Left ventricle myocardium inferior (tissue), 1 donor: Measurements from ENCODE around the gene EEFSEC. TPM values are rescaled to one million over a fixed set of nuclear protein-coding genes. Genes with fewer than 3 reads are reported as not detected.

Source experiments
- DNase-seq: peaks from one replicate; pipeline ENCODE4 v3.0.0-alpha.2; 2020
- H3K27ac ChIP-seq: fragments of 200-600 bp; replicated peaks from 2 replicates; pipeline ENCODE4 v1.8.0; 2021
- H3K27me3 ChIP-seq: fragments of 200-600 bp; 2 replicates; pipeline ENCODE4 v1.8.0; 2021; ENCODE audit warnings: low read depth
- H3K36me3 ChIP-seq: fragments of 200-600 bp; 2 replicates; pipeline ENCODE4 v1.8.0; 2021
- H3K4me1 ChIP-seq: fragments of 200-600 bp; 2 replicates; pipeline ENCODE4 v1.8.0; 2021
- H3K4me3 ChIP-seq: fragments of 200-600 bp; 2 replicates; pipeline ENCODE4 v1.8.0; 2021; ENCODE audit warnings: mild to moderate bottlenecking, moderate library complexity
- H3K9me3 ChIP-seq: fragments of 200-600 bp; replicated peaks from 2 replicates; pipeline ENCODE4 v1.8.0; 2021
- intact Hi-C: fragments of 100-400 bp; cut with micrococcal nuclease; formaldehyde crosslinking; loops from one replicate; pipeline ENCODE4 v1.11.0; 2022
- total RNA-seq: library from RNA; stranded (reverse); fragmentation: NEBNext Ultra II Directional; extraction: Animal tissue kit (Norgen Biotek cat#: 25700); gene quantifications from one replicate; pipeline ENCODE4 v1.2.1, GENCODE V29; 2021
- TF ChIP-seq, protein P1 (sequence below): fragments of 200-600 bp; IDR thresholded peaks from 2 replicates; pipeline ENCODE4 v1.8.0; 2021; ENCODE audit warnings: antibody characterized with exemption, mild to moderate bottlenecking, borderline replicate concordance
- donor health status: DM: no; HTN: yes; CAD: no; lungs with severe emphysema.

EEFSEC gene
- total RNA-seq, 1 donor from 2014 or later: 23.7 TPM

DNA sequence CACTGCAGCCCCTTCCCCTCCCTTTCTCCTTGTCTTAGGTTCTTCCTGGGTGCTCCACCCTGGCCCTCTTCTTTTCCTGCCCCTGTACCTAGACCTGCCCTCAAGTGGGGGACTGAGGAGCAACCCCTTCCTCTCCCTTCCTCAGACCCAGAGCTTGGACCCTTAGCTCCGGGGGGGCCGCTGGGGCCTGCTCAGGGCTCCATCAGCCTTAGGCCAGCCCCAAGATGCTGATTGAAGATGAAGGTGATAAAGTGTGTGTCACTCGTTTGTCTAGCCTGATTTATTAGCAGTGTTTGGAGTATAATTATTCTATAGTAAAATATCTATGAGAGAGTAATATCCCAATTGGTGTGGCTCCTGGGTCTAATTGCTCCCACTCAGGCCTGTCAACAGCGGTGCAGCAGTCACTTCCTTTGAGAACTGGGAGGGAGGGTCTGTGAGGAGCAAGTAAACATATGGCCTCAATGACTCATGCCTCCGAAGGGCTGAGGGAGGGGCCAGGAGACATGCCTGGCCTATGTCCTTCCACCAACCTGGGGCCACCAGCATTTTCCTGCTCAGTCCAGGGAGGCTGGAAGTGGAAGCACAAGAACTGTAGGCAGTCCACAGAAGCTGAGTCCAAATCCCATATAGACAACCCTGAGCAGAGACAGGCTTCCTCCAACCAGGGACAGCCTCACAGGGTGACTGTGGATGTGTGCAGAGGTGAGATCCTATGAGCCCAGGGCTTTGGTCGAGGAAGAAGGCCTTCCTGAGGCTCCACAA, 190.2 kb downstream of the EEFSEC start:
- no peak for DNase-seq
- H3K9me3 ChIP-seq: no peaks in the 10 kb centered on the region

DNA sequence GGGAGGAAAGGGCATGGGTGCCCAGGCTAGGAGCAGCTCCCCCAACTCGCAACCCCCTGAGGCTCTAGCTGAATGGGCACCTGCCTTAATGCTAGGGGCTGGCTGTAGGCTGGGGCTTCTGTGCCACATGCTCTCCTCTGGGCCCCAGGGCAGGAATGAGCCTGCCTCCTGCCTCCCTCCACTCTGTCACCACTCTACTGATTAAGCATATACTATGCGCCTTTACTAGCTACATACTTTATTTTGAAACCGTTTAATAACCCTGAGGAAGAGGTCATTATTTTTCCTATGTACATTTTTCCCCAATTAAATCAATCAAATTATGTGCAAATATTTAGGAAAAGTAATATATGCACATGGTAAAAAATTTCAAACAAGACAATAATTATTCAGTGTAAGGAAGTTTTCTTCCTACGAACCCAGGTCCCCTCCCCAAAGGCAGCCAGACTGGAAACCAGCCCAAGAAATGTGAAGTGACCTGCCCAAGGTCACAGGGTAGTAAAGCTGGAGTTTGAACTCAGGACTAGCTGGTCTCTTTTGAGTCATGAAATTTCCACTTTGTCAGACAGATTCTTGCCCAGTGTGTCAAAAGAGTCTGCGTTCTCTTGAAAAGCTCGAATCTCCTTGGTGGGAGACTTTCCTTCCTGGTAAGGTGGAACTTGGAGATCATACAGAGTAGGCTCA, 190.9 kb downstream of the EEFSEC start:
- Histone ChIP-seq H3K27me3 (no peaks in the 10 kb centered on the region), H3K4me1 (peaks cover 17% of the 10 kb centered on the region), H3K36me3 (peaks cover 16% of the 10 kb centered on the region), H3K4me3 (no peak overlapping the region), H3K27ac (no peak overlapping the region), H3K9me3 (no peaks in the 10 kb centered on the region)
- intact Hi-C loops: no loop called here
- TF ChIP-seq, protein P1, sequence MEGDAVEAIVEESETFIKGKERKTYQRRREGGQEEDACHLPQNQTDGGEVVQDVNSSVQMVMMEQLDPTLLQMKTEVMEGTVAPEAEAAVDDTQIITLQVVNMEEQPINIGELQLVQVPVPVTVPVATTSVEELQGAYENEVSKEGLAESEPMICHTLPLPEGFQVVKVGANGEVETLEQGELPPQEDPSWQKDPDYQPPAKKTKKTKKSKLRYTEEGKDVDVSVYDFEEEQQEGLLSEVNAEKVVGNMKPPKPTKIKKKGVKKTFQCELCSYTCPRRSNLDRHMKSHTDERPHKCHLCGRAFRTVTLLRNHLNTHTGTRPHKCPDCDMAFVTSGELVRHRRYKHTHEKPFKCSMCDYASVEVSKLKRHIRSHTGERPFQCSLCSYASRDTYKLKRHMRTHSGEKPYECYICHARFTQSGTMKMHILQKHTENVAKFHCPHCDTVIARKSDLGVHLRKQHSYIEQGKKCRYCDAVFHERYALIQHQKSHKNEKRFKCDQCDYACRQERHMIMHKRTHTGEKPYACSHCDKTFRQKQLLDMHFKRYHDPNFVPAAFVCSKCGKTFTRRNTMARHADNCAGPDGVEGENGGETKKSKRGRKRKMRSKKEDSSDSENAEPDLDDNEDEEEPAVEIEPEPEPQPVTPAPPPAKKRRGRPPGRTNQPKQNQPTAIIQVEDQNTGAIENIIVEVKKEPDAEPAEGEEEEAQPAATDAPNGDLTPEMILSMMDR: no peak
- no peak for DNase-seq

More for the DNA sequence above, 190.2 kb downstream of the EEFSEC start:
- peaks cover 16% of the 10 kb centered on the region for H3K36me3 ChIP-seq
- intact Hi-C loops: no loop called here
- no peak overlapping the region for H3K4me3 ChIP-seq
- peaks cover 25% of the 10 kb centered on the region for H3K4me1 ChIP-seq
- H3K27ac ChIP-seq: no peak overlapping the region
- TF ChIP-seq, protein P1: no peak
- no peaks in the 10 kb centered on the region for H3K27me3 ChIP-seq

DNA sequence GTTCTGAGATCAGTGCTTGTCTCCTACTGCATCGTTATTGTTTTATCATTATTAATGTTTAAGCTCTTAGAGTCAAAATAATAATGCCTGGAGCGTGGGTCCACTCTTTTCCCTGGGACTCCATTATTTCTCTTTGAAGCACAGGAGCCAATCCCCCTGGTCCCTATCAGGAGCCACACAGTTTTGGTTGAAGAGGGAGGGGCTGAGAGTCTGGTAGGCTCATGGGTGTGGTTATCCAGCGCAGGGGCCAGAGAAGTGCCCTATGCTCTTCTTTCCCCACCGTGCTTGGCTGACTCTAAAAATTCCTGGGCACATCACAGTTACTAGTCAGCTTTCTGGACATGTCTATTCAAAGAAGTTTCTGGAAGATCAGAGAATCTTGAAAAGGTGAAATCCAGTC, 191.9 kb downstream of the EEFSEC start:
- Histone ChIP-seq H3K4me3 (no peak overlapping the region), H3K27ac (no peak overlapping the region), H3K4me1 (peaks cover 9% of the 10 kb centered on the region), H3K36me3 (peaks cover 16% of the 10 kb centered on the region), H3K27me3 (no peaks in the 10 kb centered on the region), H3K9me3 (no peaks in the 10 kb centered on the region)
- intact Hi-C loops: no loop called here
- DNase-seq: no peak
- TF ChIP-seq, protein P1: no peak

DNA sequence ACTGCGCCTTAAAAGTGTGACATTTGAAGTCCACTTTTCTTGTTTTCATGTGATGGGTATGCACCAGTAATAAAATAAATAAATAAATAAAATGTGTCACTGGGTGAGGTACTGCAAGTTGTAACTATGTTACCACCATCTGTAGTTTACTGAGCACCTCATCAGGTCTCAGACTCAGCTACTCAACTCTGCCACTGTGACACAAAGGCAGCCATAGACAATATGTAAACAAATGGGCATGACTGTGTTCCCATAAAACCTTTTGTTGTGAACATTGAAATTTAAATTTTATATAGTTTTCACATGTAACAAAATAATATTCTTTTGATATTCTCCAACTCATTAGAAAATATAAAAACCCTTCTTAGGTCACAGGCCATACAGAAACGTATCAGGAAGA, 193.3 kb downstream of the EEFSEC start:
- TF ChIP-seq, protein P1: no peak
- Histone ChIP-seq H3K27ac (no peak overlapping the region), H3K9me3 (no peaks in the 10 kb centered on the region), H3K4me3 (no peak overlapping the region), H3K4me1 (peaks cover 9% of the 10 kb centered on the region), H3K27me3 (no peaks in the 10 kb centered on the region), H3K36me3 (peaks cover 11% of the 10 kb centered on the region)
- intact Hi-C loops: no loop called here
- no peak for DNase-seq

DNA sequence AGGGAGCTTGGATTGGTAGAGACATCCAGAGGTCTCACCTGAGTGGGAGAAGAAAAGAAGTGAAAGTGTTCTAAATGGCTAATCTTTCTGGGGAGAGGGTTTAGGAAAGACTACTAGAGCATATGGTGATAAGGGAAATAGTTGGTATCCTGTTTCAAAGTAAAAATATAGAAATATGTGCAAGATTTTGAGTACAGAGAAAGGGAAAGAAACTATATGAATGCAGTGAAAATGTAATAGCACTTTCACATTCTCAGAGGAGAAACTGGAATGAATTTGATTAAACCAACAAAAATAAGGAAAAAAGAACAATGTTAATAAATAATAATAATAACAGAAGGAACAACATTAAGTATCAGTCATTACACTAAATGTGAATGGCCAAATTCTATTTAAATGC, 194.0 kb downstream of the EEFSEC start:
- no peak overlapping the region for H3K27ac ChIP-seq
- intact Hi-C loops: no loop called here
- H3K36me3 ChIP-seq: peaks cover 6% of the 10 kb centered on the region
- peaks cover 9% of the 10 kb centered on the region for H3K4me1 ChIP-seq
- no peaks in the 10 kb centered on the region for H3K9me3 ChIP-seq
- no peak overlapping the region for H3K4me3 ChIP-seq
- TF ChIP-seq, protein P1: no peak
- no peaks in the 10 kb centered on the region for H3K27me3 ChIP-seq
- DNase-seq: no peak
